ENCODE data around the gene GNPTG.
"Not testable (repeated sequence)": the region's sequence is repeated elsewhere in the genome, so short reads cannot be mapped to it uniquely, and the experiment has no call there.

GNPTG gene

GRCh38 chr16:1320097-1320496 lies 31.6 kb upstream of the GNPTG start:
- no peak for DNase-seq

GRCh38 chr16:1320658-1321240 lies 31.0 kb upstream of the GNPTG start:
- DNase-seq = no peak

GRCh38 chr16:1322407-1322806 lies 29.3 kb upstream of the GNPTG start:
- DNase-seq = no peak

- no peak for DNase-seq
These were observed 28.2 kb upstream of the GNPTG start for GRCh38 chr16:1323296-1324239.

GRCh38 chr16:1324286-1324826 lies 27.4 kb upstream of the GNPTG start:
- no peak for DNase-seq

- no peak for DNase-seq
These were observed 26.5 kb upstream of the GNPTG start for GRCh38 chr16:1325261-1325660.

GRCh38 chr16:1325673-1326371 lies 25.9 kb upstream of the GNPTG start:
- no peak for DNase-seq

GRCh38 chr16:1326391-1326790 lies 25.3 kb upstream of the GNPTG start:
- DNase-seq = no peak

- DNase-seq = no peak
These were observed 24.6 kb upstream of the GNPTG start for GRCh38 chr16:1326946-1327618.

- no peak for DNase-seq
These were observed 24.1 kb upstream of the GNPTG start for GRCh38 chr16:1327619-1327947.

- not testable (repeated sequence) for DNase-seq
These were observed 23.6 kb upstream of the GNPTG start for GRCh38 chr16:1328136-1328535.

GRCh38 chr16:1328961-1329360 lies 22.8 kb upstream of the GNPTG start:
- not testable (repeated sequence) for DNase-seq

GRCh38 chr16:1330260-1330914 lies 21.3 kb upstream of the GNPTG start:
- no peak for DNase-seq

GRCh38 chr16:1330931-1331711 lies 20.6 kb upstream of the GNPTG start:
- DNase-seq = no peak

- peak; percentile 68 for DNase-seq
These were observed 19.8 kb upstream of the GNPTG start for GRCh38 chr16:1331712-1332617.

- DNase-seq = no peak
These were observed 19.0 kb upstream of the GNPTG start for GRCh38 chr16:1332618-1333148.

- no peak for DNase-seq
These were observed 18.4 kb upstream of the GNPTG start, which contains the start of gene BAIAP3 for GRCh38 chr16:1333149-1333812. BAIAP3 (plus strand) TSS chr16:1333645; CDS start chr16:1338550, 4,905 bp downstream.

GRCh38 chr16:1333854-1334700 lies 17.7 kb upstream of the GNPTG start:
- DNase-seq = no peak

GRCh38 chr16:1334739-1335138 lies 17.0 kb upstream of the GNPTG start:
- no peak for DNase-seq
